A673 (cell line): ENCODE measurements around the gene ATP23. TPM values are rescaled to one million over a fixed set of nuclear protein-coding genes. Genes with fewer than 3 reads are reported as not detected.

Experiments used
- BruUV-seq: library from RNA; stranded (reverse); fragments of 400-500 nt; replicated peaks from 2 replicates; lab custom pipeline; 2021; lab: Mats Ljungman, UMichigan
- CTCF ChIA-PET: fragments of 300-600 bp; sonication (Branson Sonifier 250); formaldehyde crosslinking; loops from one replicate; lab custom pipeline; 2022; ENCODE audit warnings: antibody characterized with exemption; lab: Charles Lee
- POLR2A ChIA-PET: fragments of 300-600 bp; sonication (Branson Sonifier 250); formaldehyde crosslinking; loops from one replicate; lab custom pipeline; 2022; ENCODE audit warnings: antibody characterized with exemption; ENCODE audit not compliant: low non-redundant PET; lab: Charles Lee
- DNase-seq: peaks from one replicate; pipeline ENCODE4 v3.0.0-alpha.2; 2015; ENCODE audit warnings: low spot score
- H3K27ac ChIP-seq: fragments of 200-600 bp; sonication (generic); 2 replicates; pipeline ENCODE4 v1.5.1; 2016; ENCODE audit warnings: mixed run types, low read depth, mild to moderate bottlenecking, mixed read lengths, antibody characterized with exemption, low read length; ENCODE audit not compliant: poor library complexity, severe bottlenecking
- H3K27me3 ChIP-seq: fragments of 200-600 bp; sonication (generic); replicated peaks from 2 replicates; pipeline ENCODE4 v1.6.1; 2017; ENCODE audit warnings: mixed run types, low read depth, mild to moderate bottlenecking, mixed read lengths, antibody characterized with exemption, low read length; ENCODE audit not compliant: insufficient read depth, poor library complexity
- H3K36me3 ChIP-seq: fragments of 200-600 bp; sonication (generic); 2 replicates; pipeline ENCODE4 v1.6.1; 2016; ENCODE audit warnings: mixed run types, mild to moderate bottlenecking, mixed read lengths, antibody characterized with exemption, low read length; ENCODE audit not compliant: insufficient read depth, poor library complexity, severe bottlenecking
- H3K4me1 ChIP-seq: fragments of 200-600 bp; sonication (generic); 2 replicates; pipeline ENCODE4 v1.6.1; 2017; ENCODE audit warnings: mixed run types, mild to moderate bottlenecking, mixed read lengths, antibody characterized with exemption, low read length; ENCODE audit not compliant: insufficient read depth, poor library complexity, severe bottlenecking
- H3K4me3 ChIP-seq: fragments of 200-600 bp; sonication (generic); 2 replicates; pipeline ENCODE4 v1.5.1; 2016; ENCODE audit warnings: low read depth, mixed run types, mild to moderate bottlenecking, mixed read lengths, low read length; ENCODE audit not compliant: poor library complexity, severe bottlenecking
- H3K9me3 ChIP-seq: fragments of 200-600 bp; sonication (generic); 2 replicates; pipeline ENCODE4 v1.6.1; 2016; ENCODE audit warnings: mixed run types, low read depth, mild to moderate bottlenecking, mixed read lengths, antibody characterized with exemption, low read length; ENCODE audit not compliant: poor library complexity, severe bottlenecking
- CTCF ChIP-seq: fragments of 300-800, 200-600 bp; sonication (generic); conservative IDR thresholded peaks from 2 replicates; pipeline ENCODE4 v1.5.1; 2017; ENCODE audit warnings: low read depth, mild to moderate bottlenecking, antibody characterized with exemption, low read length, moderate library complexity, mixed read lengths
- EZH2 ChIP-seq: fragments of 200-600 bp; sonication (generic); IDR thresholded peaks from 2 replicates; pipeline ENCODE4 v1.6.1; 2017; ENCODE audit warnings: borderline replicate concordance, low read depth, mild to moderate bottlenecking, mixed read lengths, antibody characterized with exemption, low read length; ENCODE audit not compliant: poor library complexity, severe bottlenecking
- intact Hi-C: fragments of 100-400 bp; cut with micrococcal nuclease; formaldehyde crosslinking; loops from one replicate; pipeline ENCODE4 v1.10.0; 2022; ENCODE audit not compliant: unreplicated experiment
- total RNA-seq: library from RNA; stranded (reverse); gene quantifications from 2 replicates; pipeline ENCODE4 v1.2.3, GENCODE V29; 2021

Gene ATP23
- total RNA-seq, 1 experiment from 2014 or later = 7.7 TPM

GRCh38 chr12:57954768-57955167, 13.4 kb downstream of the ATP23 start:
- Histone ChIP-seq H3K4me3 (no peak overlapping the region), H3K9me3 (no peaks in the 10 kb centered on the region), H3K27me3 (no peaks in the 10 kb centered on the region), H3K36me3 (peaks cover 7% of the 10 kb centered on the region), H3K4me1 (no peaks in the 10 kb centered on the region), H3K27ac (no peak overlapping the region)
- BruUV-seq = no TSS peak
- ChIA-PET POLR2A (no interaction called here), CTCF (no interaction called here)
- intact Hi-C loops = no loop called here
- TF ChIP-seq CTCF (no peak), EZH2 (no peak)
- DNase-seq = no peak

GRCh38 chr12:57958061-57958657, 16.8 kb downstream of the ATP23 start:
- no TSS peak for BruUV-seq
- Histone ChIP-seq H3K4me3 (no peak overlapping the region), H3K27me3 (no peaks in the 10 kb centered on the region), H3K36me3 (peaks cover 7% of the 10 kb centered on the region), H3K9me3 (no peaks in the 10 kb centered on the region), H3K27ac (no peak overlapping the region), H3K4me1 (no peaks in the 10 kb centered on the region)
- TF ChIP-seq EZH2 = no peak
- TF ChIP-seq CTCF = no peak
- CTCF ChIA-PET = no interaction called here
- POLR2A ChIA-PET = no interaction called here
- intact Hi-C loops = no loop called here
- DNase-seq = no peak

DNA sequence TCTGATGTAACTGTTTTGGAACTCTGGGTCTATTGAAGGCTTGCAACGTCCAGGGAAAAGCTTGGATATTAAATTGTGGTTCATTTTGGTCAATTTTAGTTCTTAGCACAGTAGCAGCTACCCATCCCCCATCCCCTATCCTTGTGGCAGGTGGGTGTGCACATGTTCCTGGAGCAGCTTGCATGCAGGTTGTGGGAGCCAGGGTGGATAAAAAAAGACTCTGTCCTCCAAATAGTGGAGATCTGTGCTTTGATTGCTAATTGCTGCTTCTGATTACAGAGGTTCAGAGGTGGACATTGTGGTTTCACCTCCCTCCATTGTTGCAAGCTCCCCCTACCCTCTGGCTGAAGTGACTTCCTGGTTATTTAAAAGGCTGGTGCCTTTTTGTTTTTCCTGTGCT, 23.1 kb downstream of the ATP23 start:
- Histone ChIP-seq H3K9me3 (no peaks in the 10 kb centered on the region), H3K36me3 (no peaks in the 10 kb centered on the region), H3K27me3 (no peaks in the 10 kb centered on the region), H3K4me1 (no peaks in the 10 kb centered on the region), H3K27ac (no peak overlapping the region), H3K4me3 (no peak overlapping the region)
- POLR2A ChIA-PET = no interaction called here
- no TSS peak for BruUV-seq
- intact Hi-C loops = no loop called here
- DNase-seq = no peak
- no peak for TF ChIP-seq CTCF
- TF ChIP-seq EZH2 = no peak
- CTCF ChIA-PET = no interaction called here
